Skin epidermis (tissue), 12 donors: ENCODE results near the gene SSU72.
"Not testable (repeated sequence)": the region's sequence is repeated elsewhere in the genome, so short reads cannot be mapped to it uniquely, and the experiment has no call there.

Experiments used
- H3K27ac ChIP-seq, 21 experiments: fragments of 200-600 bp; sonication (generic) in 11 of 21; one replicate each; pipeline ENCODE4 v1.5.0; 2020; ENCODE audit warnings: mild to moderate bottlenecking in 3 of 21, inconsistent platforms in 2 of 21, moderate library complexity in 2 of 21
- H3K4me3 ChIP-seq, 7 experiments: fragments of 200-600 bp; sonication (generic) in 2 of 7; one replicate each; pipeline ENCODE4 v1.5.0; 2020; ENCODE audit warnings: inconsistent platforms in 2 of 7, mild to moderate bottlenecking in 2 of 7, moderate library complexity in 1 of 7

The SSU72 gene

DNA sequence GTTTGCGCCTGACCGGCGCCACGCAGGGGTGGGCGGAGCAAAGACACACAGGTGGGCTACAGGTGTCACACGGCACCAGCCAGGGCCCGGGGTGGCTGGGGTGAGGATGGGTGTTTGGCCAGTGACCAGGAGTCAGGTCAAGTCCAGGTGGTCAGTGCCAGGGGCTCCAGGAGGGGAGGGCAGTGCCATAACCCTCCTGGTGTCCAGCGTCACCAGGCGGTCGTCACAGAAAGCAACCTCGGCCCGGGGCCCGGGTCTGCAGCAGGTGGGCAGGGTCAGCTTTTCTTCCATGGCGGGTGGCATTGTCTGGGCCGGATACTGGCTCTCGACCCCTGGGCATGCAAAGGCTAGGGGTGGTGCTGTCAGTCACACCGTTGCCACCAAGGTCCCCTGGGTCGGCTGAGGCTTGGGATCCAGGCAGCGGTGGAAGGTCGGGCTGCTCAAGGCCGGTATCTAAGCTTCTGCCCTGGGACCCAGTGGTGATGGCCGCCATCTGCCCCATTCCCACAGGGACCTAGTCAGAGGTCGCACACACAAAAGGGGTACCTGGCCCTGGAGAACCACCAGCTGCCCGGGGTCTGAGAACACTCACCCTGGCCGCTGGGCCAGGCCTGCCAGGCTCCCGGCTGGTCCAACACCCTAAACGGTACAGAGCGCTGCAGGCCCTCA is 23.5 kb upstream of the SSU72 start:
- H3K4me3 ChIP-seq, result no peak overlapping the region
- no peak overlapping the region for H3K27ac ChIP-seq

DNA sequence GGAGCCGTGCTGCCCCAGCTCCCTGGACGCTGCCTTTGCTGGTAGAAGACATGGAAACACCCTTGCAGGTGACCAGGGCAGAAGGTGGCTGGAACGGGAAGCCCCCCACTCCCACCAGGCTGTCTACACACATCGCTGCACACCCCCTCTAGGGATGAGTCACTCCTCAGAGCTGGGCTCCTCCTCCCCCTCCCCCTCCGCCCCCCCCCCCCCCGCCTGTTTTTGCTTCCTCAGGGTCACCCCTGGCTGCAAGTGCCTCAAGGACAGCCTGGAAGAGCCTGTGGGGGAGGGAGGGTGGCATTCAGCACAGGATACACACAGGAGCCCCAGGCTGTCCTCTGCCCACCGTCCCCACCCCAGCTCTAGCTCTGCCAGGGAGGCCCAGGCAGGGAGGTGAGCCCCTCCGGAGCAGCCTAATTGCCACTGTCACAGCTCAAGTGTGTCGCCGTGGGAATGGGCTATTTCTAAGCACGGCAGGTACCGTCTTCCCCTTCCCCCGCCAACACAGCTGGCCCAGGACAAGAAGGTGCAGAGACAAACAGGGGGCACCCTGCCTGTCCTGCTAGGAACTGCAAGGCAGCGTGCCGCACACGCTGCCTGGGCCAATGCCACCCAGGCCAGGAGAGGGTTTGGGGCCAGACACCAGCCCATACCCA is 22.7 kb upstream of the SSU72 start:
- H3K4me3 ChIP-seq, result no peak overlapping the region
- H3K27ac ChIP-seq, result no peak overlapping the region

DNA sequence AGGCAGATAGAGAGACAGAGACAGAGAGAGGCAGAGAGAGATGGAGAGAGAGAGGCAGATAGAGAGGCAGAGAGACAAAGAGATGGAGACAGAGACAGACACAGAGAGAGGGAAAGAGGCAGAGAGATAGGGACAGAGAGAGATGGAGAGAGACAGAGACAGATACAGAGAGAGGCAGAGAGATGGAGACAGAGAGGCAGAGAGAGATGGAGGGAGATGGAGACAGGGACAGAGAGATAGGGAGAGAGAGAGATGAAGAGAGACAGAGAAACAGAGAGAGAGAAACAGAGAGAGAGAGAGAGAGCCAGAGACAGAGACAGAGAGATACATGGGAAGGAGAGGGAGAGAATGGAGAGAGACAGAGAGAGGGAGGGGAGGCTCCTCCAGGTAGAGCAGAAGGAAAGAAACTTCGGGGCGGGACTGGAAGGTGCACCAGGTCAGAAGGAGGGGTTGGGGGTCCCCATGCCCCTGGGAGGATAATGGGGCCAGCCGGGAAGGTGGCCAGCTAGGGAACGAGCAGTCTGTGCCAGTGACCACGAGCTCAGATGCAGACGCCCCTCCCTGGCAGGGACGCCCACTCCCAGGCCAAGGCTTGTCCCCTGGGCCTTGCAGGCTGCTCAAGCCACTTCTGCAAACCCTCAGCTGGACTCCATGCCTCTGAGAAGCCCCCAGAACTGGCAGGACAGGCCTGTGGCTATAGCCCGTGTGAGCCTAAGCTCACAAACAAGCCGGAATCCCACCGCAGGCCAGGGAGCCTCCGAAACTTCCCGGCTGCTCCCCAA is 22.0 kb upstream of the SSU72 start:
- Histone ChIP-seq H3K4me3 (no peak overlapping the region), H3K27ac (no peak overlapping the region)

DNA sequence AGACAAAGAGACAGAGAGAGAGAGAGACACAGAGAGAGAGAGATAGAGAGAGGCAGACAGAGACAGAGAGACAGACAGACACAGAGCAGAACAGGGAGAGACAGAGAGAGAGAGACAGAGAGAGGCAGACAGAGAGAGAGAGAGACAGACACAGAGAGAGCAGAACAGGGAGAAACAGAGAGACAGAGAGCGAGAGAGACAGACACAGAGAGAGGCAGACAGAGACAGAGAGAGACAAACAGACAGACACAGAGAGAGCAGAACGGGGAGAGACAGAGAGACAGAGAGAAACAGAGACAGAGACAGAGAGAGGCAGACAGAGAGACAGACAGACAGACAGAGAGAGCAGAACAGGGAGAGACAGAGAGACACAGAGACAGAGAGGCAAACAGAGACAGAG is 20.7 kb upstream of the SSU72 start:
- not testable (repeated sequence) for H3K27ac ChIP-seq, H3K4me3 ChIP-seq

DNA sequence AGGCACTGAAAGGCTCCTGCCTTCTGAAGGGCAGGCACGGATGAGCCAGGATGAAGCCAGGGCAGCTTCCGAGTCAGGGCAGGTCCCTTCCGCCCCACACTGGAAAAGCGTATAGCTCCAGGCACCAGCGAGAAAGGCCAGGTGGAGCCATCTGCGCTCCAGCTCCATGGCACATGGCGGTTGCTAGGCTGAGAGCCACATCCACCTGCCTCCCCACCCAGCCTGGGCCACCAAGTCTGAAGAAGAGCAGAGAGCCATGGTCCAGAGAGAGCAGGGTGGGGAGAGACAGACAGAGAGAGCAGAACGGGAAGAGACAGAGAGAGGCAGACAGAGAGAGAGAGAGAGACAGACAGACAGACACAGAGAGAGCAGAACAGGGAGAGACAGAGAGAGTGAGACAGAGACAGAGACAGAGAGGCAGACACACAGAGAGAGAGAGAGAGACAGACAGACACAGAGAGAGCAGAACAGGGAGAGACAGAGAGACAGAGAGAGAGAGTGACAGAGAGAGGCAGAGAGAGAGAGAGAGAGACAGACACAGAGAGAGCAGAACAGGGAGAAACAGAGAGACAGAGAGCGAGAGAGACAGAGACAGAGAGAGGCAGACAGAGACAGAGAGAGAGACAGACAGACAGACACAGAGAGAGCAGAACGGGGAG is 20.1 kb upstream of the SSU72 start:
- Histone ChIP-seq H3K27ac (no peak overlapping the region), H3K4me3 (no peak overlapping the region)

DNA sequence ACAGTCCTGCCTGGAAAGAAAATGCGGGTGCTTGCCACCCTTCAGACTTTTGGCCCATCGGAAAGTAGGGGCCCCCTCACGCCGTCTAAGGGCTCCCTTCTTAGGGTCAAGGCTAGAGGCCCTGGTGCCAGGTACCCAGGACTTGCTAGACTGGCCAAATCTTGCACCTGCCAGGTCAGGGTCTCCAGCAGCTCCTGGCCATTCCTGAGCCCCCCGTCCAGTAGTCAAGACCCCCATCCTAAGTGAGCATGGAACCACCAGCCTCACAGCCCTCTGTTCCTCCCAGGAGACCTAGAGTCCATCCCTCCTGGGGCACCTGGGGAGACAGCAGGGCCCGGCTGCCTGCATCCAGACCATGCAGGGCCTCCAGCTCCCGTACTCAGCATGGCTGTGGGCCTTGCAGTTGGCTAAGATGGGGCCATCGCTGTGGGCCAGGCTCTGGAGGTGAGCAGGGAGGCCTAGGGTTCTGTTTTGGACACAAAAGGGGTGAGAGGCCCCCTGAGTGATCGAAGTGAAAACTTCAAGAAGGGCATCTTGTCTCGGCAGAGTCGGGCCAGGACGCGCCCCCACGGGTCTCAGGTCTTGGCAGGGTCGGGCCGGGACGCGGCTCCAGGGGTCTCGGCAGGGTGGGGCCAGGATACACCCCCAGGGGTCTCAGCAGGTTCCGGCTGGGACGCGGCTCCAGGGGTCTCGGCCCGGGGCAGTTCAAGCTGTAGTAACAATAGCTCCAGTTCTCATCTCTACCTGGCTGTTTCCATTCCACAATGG is 19.4 kb upstream of the SSU72 start:
- Histone ChIP-seq H3K27ac (no peak overlapping the region), H3K4me3 (no peak overlapping the region)

DNA sequence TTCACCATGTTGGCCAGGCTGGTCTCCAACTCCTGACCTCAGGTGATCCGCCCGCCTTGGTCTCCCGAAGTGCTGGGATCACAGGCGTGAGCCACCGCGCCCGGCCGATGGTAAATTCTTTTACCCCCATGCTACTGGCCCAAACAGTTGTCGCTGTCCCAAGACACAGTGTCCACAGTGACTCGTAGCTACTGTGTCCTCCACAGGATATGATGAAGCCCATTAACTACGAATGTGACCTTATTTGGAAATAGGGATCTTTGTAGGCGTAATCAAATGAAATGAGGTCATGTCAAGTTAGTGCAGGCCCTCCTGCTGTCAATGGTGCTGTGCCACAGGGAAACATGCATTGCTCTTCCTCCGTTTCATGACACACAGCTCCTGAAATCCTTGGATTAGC is 16.8 kb upstream of the SSU72 start:
- H3K27ac ChIP-seq, result no peak overlapping the region
- H3K4me3 ChIP-seq, result no peak overlapping the region

DNA sequence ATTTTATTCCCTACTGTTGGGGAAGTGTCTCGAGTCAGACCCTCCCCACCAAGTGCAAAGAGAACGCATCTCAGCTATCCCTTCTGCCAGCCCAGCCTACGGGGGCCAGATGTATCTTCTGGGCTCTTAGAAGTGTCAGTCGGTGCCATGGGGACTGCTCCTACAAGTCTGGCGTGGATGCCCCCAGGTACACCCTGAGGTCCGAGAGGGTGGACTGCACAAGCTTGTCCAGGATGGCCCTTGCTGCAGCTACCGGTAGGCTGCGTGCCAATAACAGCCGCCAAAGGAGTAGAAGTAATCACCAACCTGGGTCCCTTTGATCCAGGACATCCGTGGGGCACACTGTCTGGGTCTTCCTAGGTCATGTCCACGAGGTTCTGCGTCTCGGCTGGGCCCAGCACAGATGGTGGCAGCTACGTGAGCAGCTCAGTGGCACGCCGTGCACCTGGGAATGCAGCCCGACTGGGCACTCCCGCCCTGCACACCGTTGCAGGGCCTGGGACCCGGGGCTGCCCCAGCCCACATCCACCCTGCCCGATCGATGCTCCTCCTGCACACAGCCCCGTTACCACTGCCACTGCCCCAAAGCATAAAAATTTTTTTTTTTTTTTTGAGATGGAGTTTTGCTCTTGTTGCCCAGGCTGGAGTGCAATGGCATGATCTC is 8.8 kb upstream of the SSU72 start:
- H3K27ac ChIP-seq, result no peak overlapping the region
- H3K4me3 ChIP-seq, result no peak overlapping the region

DNA sequence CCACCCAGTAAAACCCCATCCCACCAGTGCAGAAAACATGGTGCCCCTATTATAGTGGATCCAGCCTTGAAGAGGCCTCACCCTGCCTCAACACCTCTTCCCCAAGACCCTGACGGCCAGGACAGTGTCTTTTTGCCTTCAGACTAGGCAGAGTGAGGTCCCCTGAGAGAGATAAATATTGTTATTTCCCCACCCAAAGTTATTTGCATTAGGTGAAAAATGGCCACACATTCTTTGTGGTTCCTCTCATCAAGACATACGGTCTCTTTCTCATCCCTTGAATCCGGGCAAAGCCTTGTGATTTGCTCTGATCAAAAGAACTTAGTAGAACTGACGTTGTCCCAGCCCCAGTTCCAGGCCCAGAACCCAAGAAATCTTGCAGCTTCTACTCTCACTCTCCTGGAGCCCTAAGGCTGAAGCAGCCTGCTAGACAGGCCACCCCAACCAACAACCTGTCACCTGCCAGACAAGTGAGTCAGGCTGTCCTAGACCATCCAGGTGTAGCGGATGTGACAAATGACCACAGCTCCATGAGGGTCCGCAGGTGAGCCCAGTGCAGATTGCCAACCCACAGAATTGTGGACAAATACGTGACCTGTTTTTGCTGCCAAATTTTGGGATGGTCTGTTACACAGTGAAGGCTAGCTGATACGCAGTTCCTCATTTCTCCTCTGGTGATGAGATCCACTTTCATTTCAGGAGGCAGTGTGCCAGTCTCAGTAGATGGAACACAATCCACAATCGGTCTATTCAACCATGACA is 8.1 kb upstream of the SSU72 start:
- Histone ChIP-seq H3K27ac (no peak overlapping the region), H3K4me3 (no peak overlapping the region)

DNA sequence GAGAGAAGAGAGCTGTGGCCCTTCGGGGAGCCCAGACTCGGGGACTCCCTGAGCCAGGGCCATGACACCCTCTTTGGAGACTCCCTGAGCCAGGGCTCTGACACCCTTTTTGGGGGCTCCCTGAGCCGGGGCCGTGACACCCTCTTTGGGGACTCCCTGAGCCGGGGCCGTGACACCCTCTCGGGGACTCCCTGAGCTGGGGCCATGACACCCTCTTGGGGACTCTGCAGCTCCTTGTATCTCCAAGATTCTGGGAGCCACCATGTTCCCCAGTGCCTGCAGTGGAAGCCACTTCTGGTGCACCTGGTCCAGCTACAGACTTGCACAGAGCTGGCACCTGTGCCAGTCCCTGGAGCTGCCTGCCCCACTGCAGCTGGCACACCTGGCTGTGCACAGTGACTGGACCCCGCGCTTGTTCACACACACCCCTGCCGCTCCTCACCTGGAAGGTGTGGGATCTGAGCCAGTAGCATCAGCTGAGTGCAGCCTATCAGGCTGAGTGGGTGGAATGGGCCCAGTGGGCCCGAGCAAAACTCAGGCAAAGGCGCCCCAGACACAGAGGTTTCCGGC is 3.8 kb upstream of the SSU72 start:
- Histone ChIP-seq H3K27ac (no peak overlapping the region), H3K4me3 (no peak overlapping the region)

DNA sequence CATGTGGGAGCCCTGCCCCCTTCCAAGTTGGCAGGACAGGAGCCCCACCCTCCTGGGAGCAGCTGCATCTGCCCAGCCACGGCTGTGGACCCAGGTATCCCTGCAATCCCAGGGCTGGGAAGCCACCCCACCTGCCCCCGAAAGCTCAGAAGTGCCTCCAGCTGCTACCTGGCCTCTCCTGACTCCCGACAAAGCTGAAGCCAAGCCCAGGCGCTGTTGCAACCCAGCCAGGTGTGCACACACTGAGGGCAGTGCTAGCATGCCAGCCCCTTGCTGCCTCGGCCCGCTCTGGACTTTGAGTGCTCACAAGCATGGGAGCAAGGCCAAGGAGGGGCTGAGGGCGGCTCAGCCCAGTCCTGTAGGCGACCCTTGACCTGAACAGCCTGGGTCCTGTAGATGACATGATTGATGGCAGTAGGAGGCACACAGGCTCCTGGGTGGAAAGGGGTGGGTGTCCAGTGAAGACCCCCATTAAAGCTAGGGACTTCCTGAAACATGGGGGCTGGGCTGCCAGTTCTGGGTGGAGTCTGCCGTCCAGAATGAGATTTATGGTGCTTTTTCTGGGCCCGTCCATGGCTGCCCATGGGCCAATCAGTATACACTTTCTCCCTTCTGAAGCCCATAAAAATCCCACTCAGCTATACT is 2.8 kb upstream of the SSU72 start:
- H3K27ac ChIP-seq, result no peak overlapping the region

DNA sequence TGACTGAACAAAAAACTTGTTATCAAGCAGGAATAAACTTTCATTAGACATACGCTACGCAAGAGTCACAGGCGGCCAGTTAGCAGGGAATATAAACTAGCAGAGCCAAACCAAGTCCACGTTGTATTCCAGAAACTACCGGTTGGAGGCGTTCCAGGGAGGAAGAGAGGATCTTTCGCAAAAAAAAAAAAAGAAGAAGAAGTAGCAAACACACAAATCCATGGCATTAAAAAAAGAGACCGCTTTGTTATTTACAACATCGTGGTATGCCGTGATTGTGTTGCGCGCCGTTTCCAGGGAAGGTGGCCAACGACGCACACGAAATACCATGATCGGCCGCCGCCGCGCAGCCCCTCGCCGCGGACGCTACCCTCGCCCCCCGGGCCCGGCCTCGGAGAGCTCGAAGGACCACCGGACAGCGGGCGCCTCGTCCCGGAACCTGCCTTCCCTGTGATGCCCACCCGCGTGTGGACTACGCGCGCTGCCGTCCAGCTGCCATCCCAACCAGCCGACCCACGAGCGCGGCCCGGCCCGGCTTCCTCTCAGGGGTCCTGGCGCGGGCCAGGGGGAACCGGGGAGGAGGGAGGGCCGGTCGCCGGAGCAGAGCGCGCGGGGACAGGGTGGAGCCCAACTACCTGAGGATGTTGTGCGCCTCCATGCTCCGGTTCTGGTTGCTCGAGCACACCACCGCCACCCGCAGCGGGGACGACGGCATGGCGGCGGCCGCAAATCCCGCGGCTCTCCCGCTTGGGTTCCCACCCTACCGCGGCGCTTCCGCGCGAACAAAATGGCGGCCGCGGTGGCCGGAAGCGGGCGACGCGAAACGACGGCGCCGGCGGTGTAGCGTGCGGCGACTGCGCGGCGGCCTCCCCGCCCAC is 581 bp downstream of the SSU72 start:
- Histone ChIP-seq H3K27ac (peak overlapping the region; percentile 92 to 100 (median 99)), H3K4me3 (peak overlapping the region; percentile 85 to 100 (median 100))

More for the DNA sequence above, 2.8 kb upstream of the SSU72 start:
- H3K4me3 ChIP-seq, result no peak overlapping the region

DNA sequence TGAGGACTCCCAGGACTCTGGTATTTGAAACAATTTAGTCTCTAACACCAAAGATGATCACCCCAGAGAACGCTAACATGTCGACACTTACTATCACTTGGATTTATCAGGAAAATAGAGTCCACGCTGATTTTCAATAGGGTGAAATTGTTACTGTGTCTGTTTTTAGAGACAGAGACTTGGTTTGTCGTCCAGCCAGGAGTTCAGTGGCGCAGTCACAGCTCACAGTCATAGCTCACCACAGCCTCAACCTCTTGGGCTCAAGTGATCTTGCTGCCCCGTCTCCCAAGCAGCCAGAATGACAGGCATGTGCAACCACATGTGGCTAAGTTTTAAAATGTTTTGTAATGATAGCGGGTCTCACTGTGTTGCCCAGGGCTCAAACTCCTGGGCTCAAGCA is 5.3 kb downstream of the SSU72 start:
- Histone ChIP-seq H3K27ac (no peak overlapping the region), H3K4me3 (no peak overlapping the region)

DNA sequence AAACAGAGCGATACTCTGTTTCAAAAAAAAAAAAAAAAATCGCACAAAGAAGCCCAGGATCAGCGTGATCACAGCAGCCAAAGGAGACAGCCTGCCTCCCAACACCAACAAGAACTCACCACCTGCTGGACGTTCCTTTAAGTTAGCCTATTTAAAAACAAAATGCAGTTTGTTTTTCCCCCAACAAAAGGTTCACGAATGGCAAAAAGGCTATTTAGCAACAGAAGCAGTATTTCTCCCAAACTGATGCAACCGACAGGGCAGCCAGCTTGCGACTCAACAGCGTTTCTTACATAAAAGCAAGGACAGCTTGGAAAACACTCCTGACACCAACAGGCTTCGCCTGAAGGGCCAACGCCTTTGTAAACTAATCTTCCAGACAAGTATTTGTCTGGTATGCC is 6.8 kb downstream of the SSU72 start:
- no peak overlapping the region for H3K4me3 ChIP-seq
- H3K27ac ChIP-seq, result peak overlapping the region in 3 of 21 experiments; percentile 5 to 12 (median 6)

DNA sequence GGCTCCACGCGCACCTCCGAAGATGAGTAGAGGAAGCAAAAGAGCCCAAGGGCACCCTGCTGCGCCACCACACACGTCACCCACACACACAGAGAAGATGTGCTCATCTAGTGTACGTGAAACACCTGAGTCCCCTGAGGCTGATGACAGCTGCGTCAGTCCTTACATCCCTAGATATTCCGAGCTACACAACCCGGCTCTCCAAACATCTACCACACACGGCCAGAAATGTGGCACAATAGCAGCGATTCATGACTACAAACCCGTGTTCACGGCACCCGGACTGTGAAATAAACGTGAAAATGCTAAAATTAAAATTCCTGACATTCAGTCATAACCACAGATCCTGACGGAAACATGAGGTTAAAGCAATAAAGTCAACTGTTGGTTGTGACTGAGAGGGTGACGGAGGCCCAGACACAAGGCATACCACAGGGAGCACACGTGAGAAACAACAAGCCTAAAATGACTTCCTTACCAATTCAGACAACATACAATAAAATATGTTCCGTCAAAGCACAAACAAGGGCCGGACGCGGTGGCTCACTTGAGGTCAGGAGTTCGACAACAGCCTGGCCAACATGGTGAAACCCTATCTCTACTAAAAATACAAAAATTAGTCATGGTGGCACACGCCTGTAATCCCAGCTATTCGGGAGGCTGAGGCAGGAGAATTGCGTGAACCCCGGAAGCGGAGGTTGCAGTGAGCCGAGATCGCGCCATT is 7.3 kb downstream of the SSU72 start:
- Histone ChIP-seq H3K4me3 (no peak overlapping the region), H3K27ac (peak overlapping the region in 2 of 21 experiments; percentile 12 to 40)

DNA sequence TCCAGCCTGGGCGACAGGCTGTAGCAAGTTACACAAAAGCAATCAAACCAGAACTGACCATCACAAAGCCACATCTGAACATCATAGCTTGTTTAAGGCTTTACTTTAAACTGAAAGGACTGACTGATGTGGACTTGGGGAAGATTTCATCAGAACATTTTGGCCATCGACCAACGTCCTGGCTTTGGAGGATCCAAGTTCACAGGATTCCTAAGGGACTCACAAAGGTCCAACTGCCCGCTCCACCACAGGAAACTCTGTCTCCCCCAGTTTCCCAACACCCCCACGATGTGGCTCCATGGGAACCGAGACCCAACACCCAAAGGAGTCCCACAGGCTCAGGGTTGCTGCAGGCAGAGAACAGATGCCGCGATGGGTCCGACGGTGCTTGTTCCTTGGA is 9.3 kb downstream of the SSU72 start:
- H3K27ac ChIP-seq, result no peak overlapping the region

More for the DNA sequence above, 9.3 kb downstream of the SSU72 start:
- H3K4me3 ChIP-seq, result no peak overlapping the region
